GM19193 (cell line): ENCODE results near the gene LPCAT4.

ENCODE experiments used
- POLR2A ChIP-seq: IDR thresholded peaks from 4 replicates; pipeline ENCODE4 v1.6.1; 2011; ENCODE audit not compliant: insufficient read depth, insufficient read length; ENCODE audit errors: extremely low read depth

LPCAT4 gene, protein sequence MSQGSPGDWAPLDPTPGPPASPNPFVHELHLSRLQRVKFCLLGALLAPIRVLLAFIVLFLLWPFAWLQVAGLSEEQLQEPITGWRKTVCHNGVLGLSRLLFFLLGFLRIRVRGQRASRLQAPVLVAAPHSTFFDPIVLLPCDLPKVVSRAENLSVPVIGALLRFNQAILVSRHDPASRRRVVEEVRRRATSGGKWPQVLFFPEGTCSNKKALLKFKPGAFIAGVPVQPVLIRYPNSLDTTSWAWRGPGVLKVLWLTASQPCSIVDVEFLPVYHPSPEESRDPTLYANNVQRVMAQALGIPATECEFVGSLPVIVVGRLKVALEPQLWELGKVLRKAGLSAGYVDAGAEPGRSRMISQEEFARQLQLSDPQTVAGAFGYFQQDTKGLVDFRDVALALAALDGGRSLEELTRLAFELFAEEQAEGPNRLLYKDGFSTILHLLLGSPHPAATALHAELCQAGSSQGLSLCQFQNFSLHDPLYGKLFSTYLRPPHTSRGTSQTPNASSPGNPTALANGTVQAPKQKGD

DNA sequence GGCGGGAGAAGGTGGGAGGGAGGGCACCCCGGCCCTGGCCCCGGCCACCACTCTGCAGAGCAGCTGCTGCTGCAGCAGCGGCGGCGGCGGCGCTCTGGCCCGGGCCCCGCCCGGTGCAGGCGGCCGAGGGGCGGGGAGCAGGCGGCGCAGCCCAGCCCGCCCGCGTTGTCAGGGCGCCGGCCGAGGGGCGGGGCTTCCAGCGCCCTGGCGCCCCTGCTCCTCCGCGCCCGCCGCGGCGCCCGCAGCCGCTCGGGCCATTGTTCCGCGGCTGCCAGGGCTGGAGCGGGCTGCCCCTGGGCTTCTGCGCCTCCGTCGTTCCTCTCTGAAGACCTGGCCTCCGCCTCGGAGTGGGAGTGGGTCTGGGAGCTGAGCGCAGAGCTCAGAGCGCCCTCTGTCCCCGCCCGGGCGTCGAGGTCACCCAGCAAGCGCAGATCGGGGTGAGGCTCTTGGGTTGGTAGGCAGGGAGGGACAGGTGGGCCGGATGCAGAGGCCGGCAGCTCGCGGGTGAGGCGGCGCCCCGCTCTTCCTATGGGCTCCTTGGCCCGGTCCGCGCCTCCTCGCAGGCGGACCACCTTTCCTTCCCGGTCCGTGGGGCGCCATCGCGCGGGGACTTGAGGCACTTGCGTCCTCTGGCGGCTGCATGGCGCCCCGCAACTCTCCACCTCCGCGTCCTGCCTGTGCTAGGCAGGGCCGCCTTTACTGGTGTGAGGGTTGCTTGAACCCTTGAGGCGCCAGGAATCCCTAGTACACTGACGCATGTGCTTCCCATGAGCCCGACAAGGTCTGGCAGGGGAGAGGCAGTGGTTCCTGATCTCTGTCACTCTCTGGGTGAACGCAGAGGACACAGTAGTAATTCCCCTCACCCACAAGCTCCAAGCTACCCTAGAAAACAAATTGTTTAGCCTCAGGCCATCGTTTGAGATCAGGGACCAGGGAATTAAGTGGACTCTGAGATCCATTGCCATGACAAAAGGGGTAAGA lies at the start of gene LPCAT4:
Gene LPCAT4, minus strand, starts transcription at position 96 of the 981 bp plus-strand sequence. CDS start 96 bp downstream, outside the sequence.
- TF ChIP-seq POLR2A = peak; percentile 88

DNA sequence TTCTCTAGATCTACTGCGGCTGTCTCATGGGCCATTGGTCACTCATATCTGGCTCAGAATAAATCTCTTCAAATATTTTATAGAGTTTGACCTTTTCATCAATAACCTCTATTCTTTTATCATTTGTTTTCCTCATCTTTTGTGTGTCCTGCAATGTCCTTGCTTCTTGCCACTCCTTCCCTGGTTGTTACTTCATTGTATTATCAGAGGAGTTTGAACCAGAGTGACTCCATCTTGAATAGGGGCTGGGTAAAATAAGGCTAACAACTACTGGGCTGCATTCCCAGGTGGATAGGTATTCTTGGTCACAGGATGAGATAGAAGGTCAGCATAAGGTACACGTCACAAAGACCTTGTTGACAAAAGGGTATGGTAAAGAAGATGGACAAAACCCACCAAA lies 9.9 kb upstream of the LPCAT4 start:
- no peak for TF ChIP-seq POLR2A

DNA sequence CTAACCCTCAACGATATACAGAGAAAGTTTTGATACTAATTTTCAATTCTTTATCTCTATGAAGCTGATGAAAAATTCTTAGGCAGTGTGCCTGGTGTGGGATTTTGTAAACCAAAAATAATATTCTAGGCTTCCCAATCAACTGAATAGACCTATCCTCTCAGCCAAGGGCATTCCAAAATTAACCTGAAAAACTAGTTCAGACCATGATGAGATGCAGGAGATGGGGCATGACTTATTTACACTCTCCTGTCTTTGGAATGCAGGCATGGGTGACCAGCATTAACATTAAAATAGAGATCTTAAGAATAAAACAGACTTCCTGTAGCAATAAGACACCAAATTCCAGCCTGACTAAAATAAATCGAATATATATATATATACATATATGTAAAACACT lies 7.8 kb upstream of the LPCAT4 start:
- TF ChIP-seq POLR2A = no peak

DNA sequence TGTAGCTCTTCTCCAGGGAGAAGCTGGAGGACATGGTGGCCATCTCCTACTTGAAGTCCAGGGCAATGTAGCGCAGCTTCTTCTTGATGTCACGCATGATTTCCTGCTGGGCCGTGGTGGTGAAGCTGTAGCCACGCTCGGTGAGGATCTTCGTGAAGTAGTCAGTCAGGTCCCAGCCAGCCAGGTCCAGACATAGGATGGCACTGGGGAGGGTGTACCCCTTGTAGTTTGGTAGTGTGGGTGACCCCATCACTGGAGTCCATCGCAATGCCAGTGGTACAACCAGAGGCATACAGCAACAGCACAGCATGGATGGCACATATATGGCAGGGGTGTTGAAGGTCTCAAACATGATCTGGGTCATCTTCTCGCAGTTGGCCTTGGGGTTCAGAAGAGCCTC lies 7.0 kb upstream of the LPCAT4 start:
- TF ChIP-seq POLR2A = no peak

DNA sequence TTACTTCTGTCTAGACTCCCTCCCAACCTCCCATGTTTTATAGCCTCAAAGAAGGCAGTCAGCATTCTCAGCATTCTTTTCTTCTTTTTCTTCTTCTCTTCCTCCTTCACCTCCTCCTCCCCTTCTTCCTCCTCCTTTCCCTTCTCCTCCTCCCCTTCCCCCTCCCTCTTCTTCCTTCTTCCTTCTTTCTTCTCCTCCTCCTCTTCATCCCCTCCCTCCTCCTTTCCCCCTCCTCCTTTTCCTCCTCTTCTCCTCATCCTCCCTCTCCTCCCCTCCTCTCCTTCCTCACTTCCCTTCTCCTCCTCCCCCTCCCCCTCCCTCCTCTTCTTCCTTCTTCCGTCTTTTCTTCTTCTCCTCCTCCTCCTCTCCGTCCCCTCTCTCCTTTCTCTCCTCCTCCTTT lies 3.6 kb upstream of the LPCAT4 start:
- no peak for TF ChIP-seq POLR2A

DNA sequence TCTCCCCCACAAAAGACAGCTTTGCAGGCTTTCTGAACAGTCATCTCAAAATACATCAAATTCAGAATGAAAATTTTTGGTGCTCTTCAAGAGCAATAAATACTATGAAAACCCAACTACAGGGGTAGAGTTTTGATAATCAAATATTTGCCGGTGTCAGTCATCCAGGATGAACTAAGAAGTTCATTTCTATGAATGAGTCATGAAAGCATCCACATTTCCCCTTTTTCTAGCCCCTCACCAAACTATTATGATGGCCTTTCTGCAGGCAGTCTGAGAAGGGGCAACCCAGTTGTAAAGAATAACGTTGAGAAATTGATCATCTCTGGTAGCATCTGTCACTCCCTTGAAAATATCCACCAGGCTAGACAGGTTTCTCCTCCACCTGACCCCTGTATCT lies 3.1 kb upstream of the LPCAT4 start:
- TF ChIP-seq POLR2A = no peak

DNA sequence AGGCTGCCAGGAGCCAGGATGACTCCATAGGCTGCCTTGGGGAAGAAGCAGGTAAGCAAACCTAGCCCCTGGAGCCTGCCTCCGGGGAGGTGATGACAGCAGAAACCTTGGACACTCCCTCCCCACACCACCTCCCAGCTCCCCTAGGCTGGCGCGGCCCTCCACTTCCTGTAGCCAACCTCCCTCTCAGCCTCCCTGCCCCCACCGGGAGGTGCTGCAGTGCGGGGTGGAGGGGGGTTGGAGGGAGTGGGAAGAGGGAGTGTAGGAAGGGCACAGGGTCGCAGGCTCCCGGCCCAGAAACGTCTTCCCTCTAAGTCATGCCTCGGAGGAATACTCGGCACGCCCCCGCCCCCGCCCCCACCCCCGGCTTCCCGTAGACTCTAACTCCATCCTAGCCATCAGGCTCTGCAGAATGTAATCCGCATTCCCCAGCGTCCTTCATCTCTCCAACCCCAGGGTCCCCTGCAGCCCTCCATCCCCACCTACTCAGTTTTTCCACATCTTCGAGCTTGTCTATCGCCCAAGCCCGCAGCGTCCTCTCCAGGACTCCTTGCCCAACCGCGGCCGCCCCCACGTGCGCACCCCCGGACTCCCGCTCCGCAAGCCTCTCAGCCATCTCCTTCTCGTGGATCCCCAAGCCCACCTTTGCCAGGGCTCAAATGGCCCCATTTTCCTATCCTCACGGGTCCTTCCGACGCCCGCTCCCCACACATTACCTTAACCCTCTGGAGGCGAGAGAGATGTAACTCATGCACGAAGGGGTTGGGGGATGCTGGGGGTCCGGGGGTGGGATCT lies 528 bp downstream of the LPCAT4 start:
- no peak for TF ChIP-seq POLR2A

DNA sequence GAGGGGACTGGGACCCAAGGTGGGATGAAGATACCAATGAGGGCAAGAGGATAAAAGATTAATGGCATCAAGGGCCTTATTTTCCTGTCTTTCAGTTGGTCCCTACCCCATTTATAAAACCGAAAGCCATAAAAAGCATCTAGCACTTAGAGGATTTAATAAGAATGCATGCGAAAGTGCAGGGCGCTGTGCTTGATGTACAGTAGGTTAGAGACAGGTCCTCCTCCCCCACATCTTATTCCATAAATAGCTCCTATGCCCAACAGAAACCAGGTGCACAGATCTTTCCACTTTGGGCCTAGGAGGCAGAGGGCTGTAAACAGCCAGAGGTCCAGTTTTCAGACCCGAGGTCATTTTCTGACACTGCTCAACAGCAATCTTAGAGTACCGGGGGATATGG lies 1.2 kb downstream of the LPCAT4 start:
- no peak for TF ChIP-seq POLR2A

DNA sequence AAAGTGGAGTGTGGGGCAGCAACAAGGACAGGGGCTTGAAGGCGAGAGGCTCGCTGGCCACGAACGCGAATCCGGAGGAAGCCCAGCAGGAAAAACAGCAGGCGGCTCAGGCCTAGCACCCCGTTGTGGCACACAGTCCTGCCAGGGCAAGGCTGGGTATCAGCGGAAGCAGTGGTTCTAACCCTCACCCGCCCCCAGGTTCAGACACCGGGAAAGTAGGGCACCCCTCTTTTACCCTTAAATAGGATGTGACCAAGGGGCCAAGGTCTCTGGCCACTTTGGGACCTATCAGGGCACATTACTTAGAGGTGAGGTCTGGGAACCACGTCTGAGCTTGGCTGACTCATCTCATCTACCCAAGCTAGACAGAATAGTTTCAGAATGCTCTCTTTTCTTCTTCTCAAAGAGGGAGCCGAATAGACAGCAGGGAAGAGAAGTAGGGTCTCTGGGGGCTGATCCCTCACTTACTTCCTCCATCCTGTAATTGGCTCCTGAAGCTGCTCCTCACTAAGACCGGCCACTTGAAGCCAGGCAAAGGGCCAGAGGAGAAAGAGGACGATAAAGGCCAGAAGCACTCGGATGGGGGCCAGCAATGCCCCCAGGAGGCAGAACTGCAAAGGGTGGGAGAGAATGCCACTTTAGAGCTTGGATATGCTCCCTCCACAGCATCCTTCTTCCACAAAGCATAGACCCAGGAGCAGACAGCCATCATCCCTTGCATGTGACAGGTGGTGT lies 1.7 kb downstream of the LPCAT4 start:
- TF ChIP-seq POLR2A = no peak

DNA sequence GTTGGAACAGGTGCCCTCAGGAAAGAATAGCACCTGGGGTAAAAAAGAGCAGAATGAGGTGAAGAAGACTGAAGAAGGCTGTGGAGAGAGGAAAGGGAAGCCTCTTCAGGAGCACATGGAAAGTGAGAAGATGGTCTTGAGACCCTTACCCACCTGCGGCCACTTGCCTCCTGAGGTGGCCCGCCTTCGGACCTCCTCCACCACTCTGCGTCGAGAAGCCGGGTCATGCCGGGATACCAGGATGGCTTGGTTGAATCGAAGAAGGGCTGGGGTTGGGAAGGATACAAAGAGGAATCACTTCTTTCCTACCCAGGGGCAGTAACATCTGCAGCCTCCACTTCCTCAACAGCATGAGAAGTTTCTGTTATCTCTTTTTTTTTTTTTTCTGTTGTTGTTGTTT lies 3.0 kb downstream of the LPCAT4 start:
- TF ChIP-seq POLR2A = no peak

DNA sequence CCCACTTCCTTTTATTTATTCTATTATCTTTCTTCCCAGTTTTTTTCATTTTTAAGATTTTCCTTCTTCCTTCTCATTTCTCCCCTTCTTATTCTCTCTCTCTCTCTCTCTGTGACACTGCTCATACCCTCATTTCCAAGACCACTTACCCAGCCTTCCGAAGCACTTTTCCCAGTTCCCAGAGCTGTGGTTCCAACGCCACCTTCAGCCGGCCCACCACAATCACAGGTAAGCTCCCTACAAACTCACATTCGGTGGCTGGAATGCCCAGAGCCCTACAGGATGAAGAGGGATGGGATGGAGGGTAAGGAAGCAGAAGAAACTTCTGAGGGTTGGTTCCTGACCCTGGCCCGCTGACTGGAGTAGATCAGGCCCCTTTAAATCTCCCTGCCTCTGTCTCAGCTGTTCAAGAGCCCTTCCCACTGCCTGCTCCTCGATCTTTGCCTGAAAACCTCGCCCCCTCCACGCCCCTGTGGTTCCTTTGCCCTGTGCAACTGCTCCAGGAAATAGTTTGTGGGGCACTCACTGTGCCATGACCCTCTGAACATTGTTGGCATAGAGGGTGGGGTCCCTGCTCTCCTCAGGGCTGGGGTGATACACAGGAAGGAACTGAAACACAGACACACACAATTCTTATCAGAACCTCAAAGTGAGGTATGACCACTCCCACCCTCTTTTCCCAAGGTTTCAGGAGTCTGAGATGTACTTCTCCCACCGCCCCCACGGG lies 4.8 kb downstream of the LPCAT4 start:
- no peak for TF ChIP-seq POLR2A

DNA sequence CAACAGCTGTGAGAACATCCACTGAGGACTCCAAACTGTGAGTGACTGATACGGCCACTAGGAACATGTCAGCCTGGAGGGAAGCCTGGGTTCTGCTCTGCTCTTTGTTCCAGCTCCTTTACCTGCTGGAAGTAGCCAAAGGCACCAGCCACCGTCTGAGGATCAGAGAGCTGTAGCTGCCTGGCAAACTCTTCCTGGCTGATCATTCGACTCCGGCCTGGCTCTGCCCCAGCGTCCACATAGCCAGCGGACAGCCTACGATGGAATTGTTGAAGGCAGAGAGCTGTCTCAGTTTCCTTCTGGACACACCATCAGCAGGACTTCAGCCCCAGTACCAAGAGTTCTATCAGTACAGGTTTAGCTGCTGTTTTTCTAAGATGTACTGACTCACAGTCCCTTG lies 5.7 kb downstream of the LPCAT4 start:
- TF ChIP-seq POLR2A = no peak

DNA sequence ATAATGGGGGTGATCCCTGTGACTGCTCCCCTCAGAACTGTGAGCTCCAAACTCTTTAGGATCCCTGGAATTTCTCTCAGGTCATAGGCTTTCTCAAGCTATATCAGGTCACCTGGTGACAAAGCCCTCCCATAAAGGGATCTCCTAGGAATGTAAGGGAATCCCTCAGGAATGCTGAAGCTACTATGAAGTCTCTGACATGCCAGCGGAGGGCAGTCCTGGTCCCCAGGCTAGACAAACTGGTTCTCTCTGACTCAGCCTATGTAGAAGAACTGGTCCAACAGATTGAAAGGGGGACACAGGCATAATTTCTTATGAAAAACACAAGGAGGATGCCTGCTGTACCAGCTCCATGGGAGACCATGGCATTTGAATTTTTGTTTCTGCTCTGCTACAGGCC lies 6.7 kb downstream of the LPCAT4 start:
- TF ChIP-seq POLR2A = no peak
